Esophagus squamous epithelium (tissue), 4 donors: ENCODE data around the gene TTBK2.

Experiments
- CTCF ChIP-seq, 6 experiments: fragments of 450-650 bp in 4 of 6; fragments of 200-600 bp in 2 of 6; sonication (generic) in 2 of 6; IDR thresholded peaks; one replicate each; pipeline ENCODE4 v1.5.1; 2016 to 2019; ENCODE audit warnings: antibody characterized with exemption in 6 of 6, mild to moderate bottlenecking in 4 of 6, moderate library complexity in 4 of 6
- POLR2A ChIP-seq, 4 donors: fragments of 450-650 bp; IDR thresholded peaks; one replicate each; pipeline ENCODE4 v1.6.1; 2017; ENCODE audit warnings: antibody characterized with exemption in 4 of 4, mild to moderate bottlenecking in 4 of 4, moderate library complexity in 3 of 4

GRCh38 chr15:42786978-42787377 is 133.6 kb downstream of the TTBK2 start:
- TF ChIP-seq CTCF (IDR thresholded peaks at IDR 0.05) (no peak), POLR2A (IDR thresholded peaks at IDR 0.05) (no peak)
